Astrocyte of the cerebellum (primary cell): ENCODE results near the gene GRB10.

Experiments used
- DNase-seq: peaks from one replicate; pipeline ENCODE4 v3.0.0-alpha.2; 2011; ENCODE audit warnings: low read depth
- H3K4me3 ChIP-seq: 2 replicates; pipeline ENCODE4 v1.5.1; 2011; ENCODE audit warnings: mild to moderate bottlenecking, low read depth, low read length, moderate library complexity
- CTCF ChIP-seq: IDR thresholded peaks from 2 replicates; pipeline ENCODE4 v1.5.1; 2012; ENCODE audit warnings: low read length, low read depth, moderate library complexity, mild to moderate bottlenecking; ENCODE audit errors: missing control alignments
- in situ Hi-C: cut with HindIII; loops from 2 replicates; pipeline ENCODE4 v1.10.0; 2017; ENCODE audit warnings: low sequenced_read_pairs

Gene GRB10

GRCh38 chr7:50631639-50632038, 151.1 kb downstream of the GRB10 start:
- no peak overlapping the region for H3K4me3 ChIP-seq
- in situ Hi-C loops, result no loop called here
- no peak for TF ChIP-seq CTCF
- no peak for DNase-seq

- no peak for DNase-seq
- H3K4me3 ChIP-seq, result no peak overlapping the region
- in situ Hi-C loops, result no loop called here
- no peak for TF ChIP-seq CTCF
These were observed 151.6 kb downstream of the GRB10 start for GRCh38 chr7:50631100-50631499.

GRCh38 chr7:50629238-50629901, 153.3 kb downstream of the GRB10 start:
- no peak overlapping the region for H3K4me3 ChIP-seq
- no peak for DNase-seq
- TF ChIP-seq CTCF, result no peak
- in situ Hi-C loops, result no loop called here

- no peak for DNase-seq
- TF ChIP-seq CTCF, result no peak
- in situ Hi-C loops, result no loop called here
- no peak overlapping the region for H3K4me3 ChIP-seq
These were observed 154.1 kb downstream of the GRB10 start for GRCh38 chr7:50628434-50629084.

GRCh38 chr7:50627824-50628361, 154.8 kb downstream of the GRB10 start:
- TF ChIP-seq CTCF, result no peak
- DNase-seq, result no peak
- no peak overlapping the region for H3K4me3 ChIP-seq
- in situ Hi-C loops, result no loop called here

- in situ Hi-C loops, result no loop called here
- no peak overlapping the region for H3K4me3 ChIP-seq
- no peak for DNase-seq
- no peak for TF ChIP-seq CTCF
These were observed 156.4 kb downstream of the GRB10 start for GRCh38 chr7:50626286-50626685.
